SK-N-MC (cell line): ENCODE measurements around the gene ATXN1.

Experiments used
- EZH2 ChIP-seq: fragments of 200-600 bp; sonication (generic); IDR thresholded peaks from one replicate; pipeline ENCODE4 v1.6.1; 2017; ENCODE audit warnings: antibody characterized with exemption
- POLR2AphosphoS5 ChIP-seq: IDR thresholded peaks from 2 replicates; pipeline ENCODE4 v1.6.1; 2012; ENCODE audit warnings: mild to moderate bottlenecking, low read depth, low read length, borderline replicate concordance

DNA sequence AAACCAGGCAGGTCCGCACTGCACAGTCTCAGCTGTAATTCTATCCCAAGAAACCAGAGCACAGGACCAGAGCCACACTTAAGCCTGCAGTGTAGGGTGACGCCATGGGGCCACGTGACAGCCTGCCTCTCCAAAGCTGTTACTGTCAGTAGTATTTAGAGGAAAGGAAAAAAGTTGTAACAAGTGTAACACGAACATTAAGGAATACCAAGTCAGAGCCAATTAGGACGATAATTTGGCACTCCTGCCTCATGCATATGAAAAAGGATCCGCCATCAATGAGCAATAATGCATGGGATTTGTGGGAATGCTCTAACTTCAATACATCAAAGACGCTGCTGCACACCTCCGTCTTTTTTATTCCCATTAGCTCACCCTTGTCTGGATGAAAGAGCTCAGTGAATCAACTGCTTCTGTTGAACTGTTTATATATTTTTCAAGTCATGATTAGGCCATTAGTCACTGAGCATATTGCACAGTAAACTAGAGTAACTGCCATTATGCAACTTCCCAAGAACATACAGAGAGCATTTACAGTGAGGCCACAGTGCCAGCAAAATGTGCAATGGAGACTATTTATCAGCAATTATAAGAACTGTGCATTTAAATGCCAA is 79.9 kb downstream of the ATXN1 start:
- no peak for TF ChIP-seq EZH2
- no peak for TF ChIP-seq POLR2AphosphoS5
